ENCODE measurements around the gene NSG1. TPM values are rescaled to one million over a fixed set of nuclear protein-coding genes. Genes with fewer than 3 reads are reported as not detected.

Gene NSG1
- total and polyA plus RNA-seq, 8 donors = 1.2 to 13.6 (median 4.1) TPM; not detected in 1

DNA sequence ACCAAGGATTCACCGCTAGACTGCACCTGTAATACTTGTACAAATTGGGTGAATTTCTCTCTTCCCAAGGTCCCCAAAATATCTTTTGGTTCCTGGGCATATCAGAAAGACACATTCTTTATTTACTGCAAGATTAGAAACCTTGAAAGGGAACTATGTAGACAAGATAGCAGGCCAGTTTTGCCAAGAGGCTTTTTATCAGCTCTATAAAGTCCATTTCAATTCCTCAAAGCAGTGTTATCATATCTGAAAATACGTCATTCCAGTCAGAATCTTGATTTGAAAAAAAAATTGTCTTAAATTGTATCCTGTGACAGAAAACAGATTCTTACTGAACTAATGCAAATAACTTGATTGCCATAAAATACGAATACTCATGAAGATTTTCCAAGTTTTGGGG is 37.0 kb upstream of the NSG1 start:
- Histone ChIP-seq H3K36me3 (no peaks in the 10 kb centered on the region), H3K4me1 (no peaks in the 10 kb centered on the region), H3K27me3 (peaks cover 0 to 9% (median 5%) of the 10 kb centered on the region in 3 donors), H3K4me3 (no peak overlapping the region), H3K9me3 (no peaks in the 10 kb centered on the region), H3K27ac (no peak overlapping the region)
- intact Hi-C loops (cut with DNase I; ENCODE audit: low total_unique reads) = no loop called here
- TF ChIP-seq EP300 (IDR thresholded peaks at IDR 0.05) = no peak
- no peak for TF ChIP-seq POLR2AphosphoS5 (IDR thresholded peaks at IDR 0.05)
- no peak for TF ChIP-seq POLR2A (IDR thresholded peaks at IDR 0.05)
- TF ChIP-seq, protein P1, sequence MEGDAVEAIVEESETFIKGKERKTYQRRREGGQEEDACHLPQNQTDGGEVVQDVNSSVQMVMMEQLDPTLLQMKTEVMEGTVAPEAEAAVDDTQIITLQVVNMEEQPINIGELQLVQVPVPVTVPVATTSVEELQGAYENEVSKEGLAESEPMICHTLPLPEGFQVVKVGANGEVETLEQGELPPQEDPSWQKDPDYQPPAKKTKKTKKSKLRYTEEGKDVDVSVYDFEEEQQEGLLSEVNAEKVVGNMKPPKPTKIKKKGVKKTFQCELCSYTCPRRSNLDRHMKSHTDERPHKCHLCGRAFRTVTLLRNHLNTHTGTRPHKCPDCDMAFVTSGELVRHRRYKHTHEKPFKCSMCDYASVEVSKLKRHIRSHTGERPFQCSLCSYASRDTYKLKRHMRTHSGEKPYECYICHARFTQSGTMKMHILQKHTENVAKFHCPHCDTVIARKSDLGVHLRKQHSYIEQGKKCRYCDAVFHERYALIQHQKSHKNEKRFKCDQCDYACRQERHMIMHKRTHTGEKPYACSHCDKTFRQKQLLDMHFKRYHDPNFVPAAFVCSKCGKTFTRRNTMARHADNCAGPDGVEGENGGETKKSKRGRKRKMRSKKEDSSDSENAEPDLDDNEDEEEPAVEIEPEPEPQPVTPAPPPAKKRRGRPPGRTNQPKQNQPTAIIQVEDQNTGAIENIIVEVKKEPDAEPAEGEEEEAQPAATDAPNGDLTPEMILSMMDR (IDR thresholded peaks at IDR 0.05) = no peak
- DNase-seq = no peak
- WGBS, 5 donors = 68 to 76% (median 71%) methylated on average over 3 of the region's 3 CpGs

DNA sequence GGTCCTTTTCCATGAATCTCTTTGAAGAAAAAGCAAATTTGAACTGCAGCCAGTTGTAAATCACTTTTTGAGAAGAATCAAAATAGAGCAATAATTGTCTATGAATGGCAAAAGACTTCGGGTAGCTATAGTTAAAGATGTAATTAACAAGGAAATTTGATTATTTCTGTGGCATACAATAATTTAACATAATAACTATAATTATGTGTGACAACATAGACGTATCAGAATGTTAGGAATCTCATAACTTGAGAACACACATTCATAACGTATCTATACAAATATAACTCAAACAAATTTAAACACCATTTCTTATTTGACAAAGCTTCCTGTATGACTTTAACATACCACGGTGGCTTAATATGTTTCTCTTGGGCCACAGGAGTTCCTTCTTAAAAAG is 36.0 kb upstream of the NSG1 start:
- Histone ChIP-seq H3K27ac (no peak overlapping the region), H3K4me3 (no peak overlapping the region), H3K4me1 (no peaks in the 10 kb centered on the region), H3K9me3 (no peaks in the 10 kb centered on the region), H3K36me3 (no peaks in the 10 kb centered on the region), H3K27me3 (peaks cover 0 to 5% (median under 1%) of the 10 kb centered on the region in 3 donors)
- WGBS, 5 donors = 55 to 67% (median 61%) methylated on average over 4 of the region's 4 CpGs
- intact Hi-C loops (cut with DNase I; ENCODE audit: low total_unique reads) = no loop called here
- no peak for DNase-seq
- TF ChIP-seq EP300 (IDR thresholded peaks at IDR 0.05) = no peak
- TF ChIP-seq, protein P1 (IDR thresholded peaks at IDR 0.05) = no peak
- no peak for TF ChIP-seq POLR2AphosphoS5 (IDR thresholded peaks at IDR 0.05)
- TF ChIP-seq POLR2A (IDR thresholded peaks at IDR 0.05) = no peak

DNA sequence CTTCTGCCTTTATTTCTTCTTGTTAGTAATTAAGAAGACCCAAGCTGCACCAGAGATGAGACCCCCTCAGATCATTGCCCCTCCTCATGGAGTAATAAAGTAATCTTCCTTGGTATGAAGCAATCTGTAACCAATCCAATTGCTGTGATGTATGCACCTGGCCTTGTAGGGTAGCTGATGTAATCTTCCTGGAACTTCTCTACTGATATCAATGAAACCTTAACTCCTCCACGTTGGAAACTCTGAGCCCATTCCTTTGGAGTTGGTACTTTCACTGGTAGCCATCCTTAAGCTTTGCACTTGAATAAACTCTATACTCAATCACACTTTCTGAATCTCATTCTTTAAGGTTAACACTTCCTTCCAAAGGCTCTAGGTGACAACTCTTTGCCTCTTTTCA is 31.6 kb upstream of the NSG1 start:
- WGBS, 5 donors = 23 to 50% (median 45%) methylated on average over 1 of the region's 1 CpG

DNA sequence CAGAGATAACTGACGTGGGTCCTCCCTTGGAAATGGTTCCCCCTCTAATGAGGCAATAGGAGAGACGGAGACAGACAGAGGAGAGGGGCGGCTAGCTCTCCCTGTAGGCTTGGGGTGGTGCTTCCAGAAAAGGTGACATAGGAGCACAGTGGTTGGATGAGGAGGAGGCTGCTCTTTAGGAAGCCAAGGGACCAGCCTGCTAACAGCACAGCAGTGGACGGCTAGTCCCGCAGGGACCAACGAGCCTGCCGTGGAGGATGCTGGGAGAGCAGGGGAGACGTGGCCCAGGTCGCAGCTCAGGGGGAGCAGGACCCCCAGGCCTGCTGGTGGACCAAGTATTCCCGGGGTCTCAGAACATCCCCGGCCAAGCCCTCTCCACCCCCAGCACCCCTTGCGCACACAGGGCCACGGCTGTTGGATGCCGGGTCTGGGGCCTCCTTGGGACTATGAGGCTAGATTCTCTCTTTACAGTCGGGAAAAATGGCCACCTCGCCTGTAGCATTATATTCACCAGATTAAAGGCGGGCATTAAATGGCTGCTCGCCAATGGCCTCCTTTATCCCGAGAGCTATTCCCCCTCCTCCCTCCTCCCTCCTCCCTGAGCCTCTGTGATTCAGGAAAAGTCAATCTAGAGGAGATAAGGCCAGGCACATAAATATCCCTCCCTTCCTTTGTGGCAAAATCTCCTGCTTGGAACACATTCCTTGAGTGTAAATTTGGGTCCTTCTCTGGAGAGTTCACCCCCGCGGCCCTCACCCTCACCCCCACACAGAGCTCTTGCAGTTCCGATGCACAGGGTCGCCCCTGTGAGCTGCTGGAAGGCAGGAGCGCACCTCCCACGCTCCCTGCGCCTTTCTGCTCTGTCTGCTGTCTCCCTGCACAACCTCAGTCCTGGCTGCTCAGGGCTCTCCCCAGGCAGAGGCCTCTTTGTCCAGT is 30.5 kb upstream of the NSG1 start:
- Histone ChIP-seq H3K4me1 (no peaks in the 10 kb centered on the region), H3K27me3 (peaks cover 0 to 41% (median 0%) of the 10 kb centered on the region in 3 donors), H3K27ac (no peak overlapping the region), H3K4me3 (no peak overlapping the region), H3K36me3 (no peaks in the 10 kb centered on the region), H3K9me3 (no peaks in the 10 kb centered on the region)
- TF ChIP-seq POLR2A (IDR thresholded peaks at IDR 0.05) = no peak
- DNase-seq = peak in 1 of 2 donors; percentile 27
- intact Hi-C loops (cut with DNase I; ENCODE audit: low total_unique reads) = no loop called here
- 56 to 64% (median 61%) methylated on average over 26 of the region's 26 CpGs for WGBS, 5 donors

More for the DNA sequence above, 31.6 kb upstream of the NSG1 start:
- no peak for DNase-seq
- TF ChIP-seq POLR2A (IDR thresholded peaks at IDR 0.05) (no peak), POLR2AphosphoS5 (IDR thresholded peaks at IDR 0.05) (no peak), EP300 (IDR thresholded peaks at IDR 0.05) (no peak)
- TF ChIP-seq, protein P1 (IDR thresholded peaks at IDR 0.05) = no peak
- H3K36me3 ChIP-seq = no peaks in the 10 kb centered on the region
- no peak overlapping the region for H3K27ac ChIP-seq
- H3K9me3 ChIP-seq = no peaks in the 10 kb centered on the region
- no peak overlapping the region for H3K4me3 ChIP-seq
- H3K27me3 ChIP-seq = peaks cover 0 to 35% (median 0%) of the 10 kb centered on the region in 3 donors
- H3K4me1 ChIP-seq = no peaks in the 10 kb centered on the region
- intact Hi-C loops (cut with DNase I; ENCODE audit: low total_unique reads) = no loop called here
